Right lobe of liver (tissue), 6 donors: ENCODE measurements around the gene WDR1. TPM values are rescaled to one million over a fixed set of nuclear protein-coding genes. Genes with fewer than 3 reads are reported as not detected.

Source experiments
- ATAC-seq, 4 donors: fragments of 200-7000 bp; cut with Tn5 transposase; one replicate each; pipeline ENCODE4 v1.9.1; 2020; ENCODE audit warnings: mild to moderate bottlenecking in 4 of 4, moderate library complexity in 4 of 4
- DNase-seq, 3 donors: peaks; one replicate each; pipeline ENCODE4 v3.0.0-alpha.2; 2020
- H3K27ac ChIP-seq, 3 donors: fragments of 200-600 bp; one replicate each; pipeline ENCODE4 v1.8.0; 2022
- H3K27me3 ChIP-seq, 2 donors: fragments of 200-600 bp; one replicate each; pipeline ENCODE4 v1.8.0; 2022
- H3K36me3 ChIP-seq, 4 donors: fragments of 200-600 bp; sonication (generic) in 1 of 4; one replicate each; pipeline versions ENCODE4 v1.5.1 to v1.8.0; 2017 to 2022; ENCODE audit warnings: control low read depth in 1 of 4
- H3K4me1 ChIP-seq, 4 donors: fragments of 200-600 bp; sonication (generic) in 1 of 4; one replicate each; pipeline versions ENCODE4 v1.5.1 to v1.8.0; 2017 to 2022; ENCODE audit warnings: control low read depth in 1 of 4
- H3K4me3 ChIP-seq, 3 donors: fragments of 200-600 bp; one replicate each; pipeline ENCODE4 v1.8.0; 2022
- H3K9me3 ChIP-seq, 4 donors: fragments of 200-600 bp; sonication (generic) in 1 of 4; one replicate each; pipeline versions ENCODE4 v1.5.1 to v1.8.0; 2017 to 2022; ENCODE audit warnings: control low read depth in 1 of 4
- POLR2A ChIP-seq: fragments of 450-650 bp; IDR thresholded peaks from one replicate; pipeline ENCODE4 v1.6.1; 2017; ENCODE audit warnings: antibody characterized with exemption, mild to moderate bottlenecking
- WGBS: methylation state at CpG from one replicate; pipeline ENCODE4 v1.1.6; 2018; ENCODE audit warnings: low coverage, low lambda C conversion rate; ENCODE audit not compliant: insufficient coverage; ENCODE audit errors: missing lambda C conversion rate; 5-methylcytosine and 5-hydroxymethylcytosine counted together
- intact Hi-C, 2 donors: fragments of 100-400 bp; cut with DNase I; formaldehyde crosslinking; loops; one replicate each; pipeline versions ENCODE4 v1.11.2 to v1.14.1; 2022
- total RNA-seq, 6 experiments: library from RNA; depleted of rRNA in 2 of 6; stranded (reverse); fragments of >200 nt in 2 of 6; fragmentation: NEBNext Ultra II Directional in 3 of 6; extraction: Animal tissue kit (Norgen Biotek cat#: 25700) in 3 of 6; gene quantifications; one replicate each; pipeline versions ENCODE4 v1.1.0 to v1.2.4, GENCODE V29; 2016 to 2023
- TF ChIP-seq, protein P1 (sequence below), 4 donors: fragments of 200-600 bp in 3 of 4; fragments of 450-650 bp in 1 of 4; IDR thresholded peaks; one replicate each; pipeline versions ENCODE4 v1.5.1 to v1.8.0; 2016 to 2022; ENCODE audit warnings: antibody characterized with exemption in 4 of 4, mild to moderate bottlenecking in 2 of 4
- donor health status: DM: no; HTN: yes; CAD: no.
- donor health status: DM: no; HTN: no; CAD: no.
- donor health status: DM: no; HTN: no; CAD: no.
- donor health status: DM: no; HTN: yes; CAD: no.
- donor health status: DM: no; HTN: yes; CAD: no.

WDR1 gene
- total RNA-seq, 6 experiments from 2014 or later = 65.1 to 149 (median 76.4) TPM

DNA sequence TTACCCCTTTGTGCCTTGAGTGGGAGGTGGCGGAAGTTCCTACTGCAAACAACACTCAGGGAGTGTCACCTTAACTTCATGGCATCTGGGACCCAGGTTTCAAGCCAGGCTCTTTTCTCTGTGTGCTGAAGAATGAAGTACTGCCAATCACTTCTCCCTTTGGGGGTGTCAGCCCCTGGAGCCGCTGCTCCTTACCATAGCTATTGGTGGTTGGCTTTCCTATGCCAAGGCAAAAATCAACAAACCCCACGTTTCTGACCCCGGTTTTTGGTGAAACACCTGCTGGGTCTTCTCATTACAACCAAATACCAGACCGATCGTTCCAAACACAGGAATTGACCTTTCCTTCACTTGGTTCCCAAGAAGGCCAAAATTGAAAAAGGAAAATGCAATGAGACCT, 75.6 kb downstream of the WDR1 start:
- intact Hi-C loops = no loop called here
- Histone ChIP-seq H3K9me3 (no peaks in the 10 kb centered on the region), H3K4me1 (no peaks in the 10 kb centered on the region), H3K27me3 (no peaks in the 10 kb centered on the region), H3K36me3 (no peaks in the 10 kb centered on the region), H3K4me3 (no peak overlapping the region), H3K27ac (no peak overlapping the region)
- WGBS = 85% methylated on average over 4 of the region's 6 CpGs
- no peak for TF ChIP-seq POLR2A
- TF ChIP-seq, protein P1, sequence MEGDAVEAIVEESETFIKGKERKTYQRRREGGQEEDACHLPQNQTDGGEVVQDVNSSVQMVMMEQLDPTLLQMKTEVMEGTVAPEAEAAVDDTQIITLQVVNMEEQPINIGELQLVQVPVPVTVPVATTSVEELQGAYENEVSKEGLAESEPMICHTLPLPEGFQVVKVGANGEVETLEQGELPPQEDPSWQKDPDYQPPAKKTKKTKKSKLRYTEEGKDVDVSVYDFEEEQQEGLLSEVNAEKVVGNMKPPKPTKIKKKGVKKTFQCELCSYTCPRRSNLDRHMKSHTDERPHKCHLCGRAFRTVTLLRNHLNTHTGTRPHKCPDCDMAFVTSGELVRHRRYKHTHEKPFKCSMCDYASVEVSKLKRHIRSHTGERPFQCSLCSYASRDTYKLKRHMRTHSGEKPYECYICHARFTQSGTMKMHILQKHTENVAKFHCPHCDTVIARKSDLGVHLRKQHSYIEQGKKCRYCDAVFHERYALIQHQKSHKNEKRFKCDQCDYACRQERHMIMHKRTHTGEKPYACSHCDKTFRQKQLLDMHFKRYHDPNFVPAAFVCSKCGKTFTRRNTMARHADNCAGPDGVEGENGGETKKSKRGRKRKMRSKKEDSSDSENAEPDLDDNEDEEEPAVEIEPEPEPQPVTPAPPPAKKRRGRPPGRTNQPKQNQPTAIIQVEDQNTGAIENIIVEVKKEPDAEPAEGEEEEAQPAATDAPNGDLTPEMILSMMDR (IDR thresholded peaks at IDR 0.05) = no peak
- ATAC-seq = no peak
- DNase-seq = no peak

- Histone ChIP-seq H3K4me1 (no peaks in the 10 kb centered on the region), H3K36me3 (no peaks in the 10 kb centered on the region), H3K27me3 (no peaks in the 10 kb centered on the region), H3K27ac (no peak overlapping the region), H3K9me3 (no peaks in the 10 kb centered on the region), H3K4me3 (no peak overlapping the region)
- no peak for DNase-seq
- TF ChIP-seq, protein P1 (IDR thresholded peaks at IDR 0.05) = no peak
- no peak for ATAC-seq
- intact Hi-C loops = no loop called here
- 79% methylated on average over 9 of the region's 10 CpGs for WGBS
Observed at GRCh38 chr4:10040049-10040892, 76.3 kb downstream of the WDR1 start.

DNA sequence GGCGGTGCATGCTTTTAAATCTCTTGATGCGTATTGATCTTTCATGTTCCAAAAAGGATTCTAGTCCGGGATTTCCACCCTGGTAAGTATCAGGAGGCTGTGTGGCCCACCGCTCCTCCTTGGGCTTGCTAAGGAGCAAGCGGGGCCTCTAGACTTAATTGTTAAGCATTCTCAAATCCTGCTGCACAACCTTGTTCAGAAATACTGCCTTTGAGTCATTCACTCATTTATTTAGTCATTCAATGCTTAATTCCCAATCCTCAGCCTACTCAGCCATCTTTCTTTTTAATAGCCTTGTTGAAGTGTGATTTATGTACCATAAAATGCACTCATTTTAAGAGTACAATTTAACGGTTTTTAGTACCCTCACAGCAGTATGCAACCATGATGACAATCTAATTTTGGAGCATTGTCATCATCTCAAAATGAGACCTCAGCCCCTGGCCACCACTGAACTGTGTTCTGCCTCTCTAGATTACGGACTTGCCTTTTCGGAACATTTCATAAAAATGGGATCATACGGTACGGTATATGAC, 79.7 kb downstream of the WDR1 start:
- no peaks in the 10 kb centered on the region for H3K27me3 ChIP-seq
- no peak for ATAC-seq
- H3K36me3 ChIP-seq = no peaks in the 10 kb centered on the region
- no peak overlapping the region for H3K4me3 ChIP-seq
- DNase-seq = no peak
- 84% methylated on average over 9 of the region's 10 CpGs for WGBS
- H3K4me1 ChIP-seq = peaks cover 0 to 15% (median 1%) of the 10 kb centered on the region in 4 donors
- intact Hi-C loops = no loop called here
- TF ChIP-seq, protein P1 (IDR thresholded peaks at IDR 0.05) = no peak
- TF ChIP-seq POLR2A = no peak
- H3K9me3 ChIP-seq = no peaks in the 10 kb centered on the region
- H3K27ac ChIP-seq = no peak overlapping the region

DNA sequence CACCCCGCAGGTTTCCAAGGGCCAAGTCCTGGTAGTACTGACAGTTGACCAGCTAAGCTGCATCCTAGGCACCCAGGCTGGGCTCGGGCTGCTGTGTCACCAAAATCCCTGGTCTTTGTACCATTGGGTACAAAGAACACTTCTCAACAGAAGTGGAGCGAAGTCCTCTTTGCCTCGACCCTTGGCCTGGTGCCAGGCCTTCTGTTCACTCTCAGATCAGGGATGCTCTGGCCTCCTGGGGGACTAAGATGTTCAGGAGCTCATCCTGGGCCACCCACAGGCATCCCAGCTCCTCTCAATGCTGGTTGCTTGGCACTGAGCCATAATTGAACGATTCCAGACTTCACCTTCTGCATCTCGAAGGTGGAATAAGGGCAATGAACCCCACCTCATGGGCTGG, 81.5 kb downstream of the WDR1 start:
- TF ChIP-seq POLR2A = no peak
- TF ChIP-seq, protein P1 (IDR thresholded peaks at IDR 0.05) = no peak
- H3K4me3 ChIP-seq = no peak overlapping the region
- 45% methylated on average over 3 of the region's 6 CpGs for WGBS
- no peak for ATAC-seq
- no peaks in the 10 kb centered on the region for H3K9me3 ChIP-seq
- no peak overlapping the region for H3K27ac ChIP-seq
- DNase-seq = peak in 2 of 3 donors; percentile 49 to 58
- no peaks in the 10 kb centered on the region for H3K36me3 ChIP-seq
- H3K4me1 ChIP-seq = peaks cover 0 to 15% (median 1%) of the 10 kb centered on the region in 4 donors
- intact Hi-C loops = no loop called here
- H3K27me3 ChIP-seq = no peaks in the 10 kb centered on the region
